B cell (primary cell): ENCODE results near the gene RASL10A. TPM values are rescaled to one million over a fixed set of nuclear protein-coding genes. Genes with fewer than 3 reads are reported as not detected.

Source experiments
- ATAC-seq: fragments of 200-7000 bp; cut with Tn5 transposase; one replicate; pipeline ENCODE4 v1.10.0; 2021; ENCODE audit warnings: low read depth, mild to moderate bottlenecking, moderate number of reproducible peaks, moderate library complexity
- CTCF ChIA-PET: fragments of 350-600 bp; sonication (Branson Sonifier 250); formaldehyde crosslinking; loops from one replicate; lab custom pipeline; 2021; ENCODE audit warnings: antibody characterized with exemption, inconsistent platforms; lab: Charles Lee
- POLR2A ChIA-PET: fragments of 350-600 bp; sonication (Branson Sonifier 250); formaldehyde crosslinking; loops from one replicate; lab custom pipeline; 2021; ENCODE audit warnings: antibody characterized with exemption; lab: Charles Lee
- DNase-seq: peaks from one replicate; pipeline ENCODE4 v3.0.0; 2013
- H2AFZ ChIP-seq: 2 replicates; pipeline ENCODE4 v1.6.1; 2012; ENCODE audit warnings: mild to moderate bottlenecking, low read depth, low read length; ENCODE audit not compliant: insufficient read depth, poor library complexity, severe bottlenecking
- H3K27ac ChIP-seq, 2 donors: 1 replicate in 1 of 2; 2 replicates in 1 of 2; pipeline ENCODE4 v1.5.1; 2012 to 2013; ENCODE audit warnings: low read length in 2 of 2, mild to moderate bottlenecking in 2 of 2, moderate library complexity in 1 of 2
- H3K27me3 ChIP-seq, 4 experiments: fragments of 200-600 bp in 1 of 4; sonication (generic) in 1 of 4; replicated peaks in 1 of 4; 1 replicate in 2 of 4; 2 replicates in 2 of 4; pipeline versions ENCODE4 v1.6.1 to v1.7.0; 2013 to 2016; ENCODE audit warnings: low read length in 3 of 4, mild to moderate bottlenecking in 2 of 4, mixed read lengths in 1 of 4, moderate library complexity in 1 of 4; ENCODE audit not compliant: insufficient read depth in 4 of 4, control insufficient read depth in 3 of 4; ENCODE audit errors: control extremely low read depth in 1 of 4
- H3K36me3 ChIP-seq, 2 experiments: replicated peaks in 1 of 2; 1 replicate in 1 of 2; 2 replicates in 1 of 2; pipeline versions ENCODE4 v1.6.1 to v1.7.1; 2013; ENCODE audit warnings: low read length in 1 of 2; ENCODE audit not compliant: insufficient read depth in 2 of 2, control insufficient read depth in 1 of 2; ENCODE audit errors: control extremely low read depth in 1 of 2, extremely low read depth in 1 of 2
- H3K4me1 ChIP-seq, 2 donors: fragments of 200-600 bp in 1 of 2; sonication (generic) in 1 of 2; 1 replicate in 1 of 2; 2 replicates in 1 of 2; pipeline versions ENCODE4 v1.5.1 to v1.6.1; 2013 to 2017; ENCODE audit warnings: low read length in 2 of 2; ENCODE audit not compliant: control insufficient read depth in 2 of 2, insufficient read depth in 2 of 2
- H3K4me2 ChIP-seq: replicated peaks from 2 replicates; pipeline ENCODE3; 2012; ENCODE audit warnings: mild to moderate bottlenecking, low read depth, low read length; ENCODE audit not compliant: poor library complexity, severe bottlenecking
- H3K4me3 ChIP-seq, 5 experiments: fragments of 200-600 bp in 1 of 5; sonication (generic) in 1 of 5; 1 replicate in 3 of 5; 2 replicates in 2 of 5; pipeline versions ENCODE4 v1.5.1 to v1.7.0; 2011 to 2016; ENCODE audit warnings: low read length in 4 of 5, mild to moderate bottlenecking in 4 of 5, low read depth in 2 of 5, control low read depth in 1 of 5, moderate library complexity in 1 of 5; ENCODE audit not compliant: insufficient read depth in 1 of 5; ENCODE audit errors: control extremely low read depth in 1 of 5, extremely low read depth in 1 of 5
- H3K79me2 ChIP-seq: fragments of 200-600 bp; sonication (generic); one replicate; pipeline ENCODE4 v1.6.0; 2016; ENCODE audit warnings: low read length; ENCODE audit not compliant: control insufficient read depth, insufficient read depth
- H3K9ac ChIP-seq: fragments of 200-600 bp; sonication (generic); 2 replicates; pipeline ENCODE4 v1.6.1; 2017; ENCODE audit warnings: mild to moderate bottlenecking, low read length, moderate library complexity
- H3K9me3 ChIP-seq, 3 donors: one replicate each; pipeline versions ENCODE4 v1.6.1 to v1.7.1; 2013; ENCODE audit warnings: low read length in 2 of 3; ENCODE audit not compliant: control insufficient read depth in 2 of 3, insufficient read depth in 1 of 3; ENCODE audit errors: control extremely low read depth in 1 of 3
- H4K20me1 ChIP-seq: 2 replicates; pipeline ENCODE4 v1.6.0; 2012; ENCODE audit warnings: mild to moderate bottlenecking, low read length; ENCODE audit not compliant: insufficient read depth, control insufficient read depth, poor library complexity, severe bottlenecking
- H3K27ac Mint-ChIP-seq: one replicate; pipeline ENCODE4 v1.8.0; 2021; ENCODE audit warnings: mixed read lengths
- H3K27me3 Mint-ChIP-seq: one replicate; pipeline ENCODE4 v1.8.0; 2021; ENCODE audit warnings: mixed read lengths
- H3K4me1 Mint-ChIP-seq: one replicate; pipeline ENCODE4 v1.8.0; 2021; ENCODE audit warnings: mixed read lengths
- H3K4me3 Mint-ChIP-seq: one replicate; pipeline ENCODE4 v1.8.0; 2021; ENCODE audit warnings: mixed read lengths
- H3K9me3 Mint-ChIP-seq: one replicate; pipeline ENCODE4 v1.8.0; 2022; ENCODE audit warnings: mixed read lengths; ENCODE audit not compliant: insufficient read depth
- CTCF ChIP-seq: fragments of 200-600 bp; IDR thresholded peaks from one replicate; pipeline ENCODE4 v1.8.0; 2022; ENCODE audit warnings: antibody characterized with exemption, mild to moderate bottlenecking
- EZH2 ChIP-seq: IDR thresholded peaks from 2 replicates; pipeline ENCODE4 v1.6.1; 2012; ENCODE audit warnings: borderline replicate concordance, low read depth, mild to moderate bottlenecking, moderate library complexity, low read length; ENCODE audit not compliant: insufficient read depth, poor library complexity, severe bottlenecking
- WGBS: methylation state at CpG from one replicate; pipeline ENCODE4 v1.1.5; 2013; ENCODE audit warnings: missing lambda C conversion rate; ENCODE audit not compliant: insufficient coverage; 5-methylcytosine and 5-hydroxymethylcytosine counted together
- intact Hi-C: fragments of 100-400 bp; cut with micrococcal nuclease; formaldehyde crosslinking; loops from one replicate; pipeline ENCODE4 v1.10.0; 2022
- polyA plus RNA-seq: library from polyadenylated mRNA; depleted of rRNA; stranded (reverse); fragments of >200 nt; gene quantifications from 2 replicates; pipeline ENCODE4 v1.2.3, GENCODE V29; 2012
- total RNA-seq, 2 donors: library from RNA; stranded (reverse); fragments of 120-200 nt in 1 of 2; gene quantifications; 1 replicate in 1 of 2; 2 replicates in 1 of 2; pipeline versions ENCODE4 v1.2.3 to v1.2.4, GENCODE V29; 2013 to 2022

Gene RASL10A
- total and polyA plus RNA-seq, 2 donors (not counting 1 experiment from before 2014, with no cell fraction given): 2.8 to 4.7 TPM

GRCh38 chr22:29331213-29331612 lies 15.7 kb upstream of the RASL10A start:
- no peak overlapping the region for H3K4me3 Mint-ChIP-seq

GRCh38 chr22:29330753-29331152 lies 15.3 kb upstream of the RASL10A start:
- Mint-ChIP-seq H3K4me1 (no peaks in the 10 kb centered on the region), H3K27me3 (no peaks in the 10 kb centered on the region), H3K4me3 (no peak overlapping the region), H3K9me3 (no peaks in the 10 kb centered on the region), H3K27ac (no peak overlapping the region)
- ATAC-seq (no peak), DNase-seq (no peak)
- peaks cover 51% of the 10 kb centered on the region for H4K20me1 ChIP-seq
- no peaks in the 10 kb centered on the region for H3K79me2 ChIP-seq
- ChIA-PET POLR2A (interaction anchor here (0.6 kb wide), 1 partner anchor 519 kb away, joined by 3 read pairs; no protein-coding TSS in a partner anchor), CTCF (no interaction called here)
- no peak overlapping the region for H3K9ac ChIP-seq
- no peak overlapping the region for H2AFZ ChIP-seq
- H3K4me1 ChIP-seq: no peaks in the 10 kb centered on the region
- intact Hi-C loops: no loop called here
- no peak overlapping the region for H3K4me3 ChIP-seq
- H3K4me2 ChIP-seq: no peak overlapping the region
- no peaks in the 10 kb centered on the region for H3K9me3 ChIP-seq
- H3K36me3 ChIP-seq: peaks cover 0 to 80% of the 10 kb centered on the region in 2 experiments
- no peak overlapping the region for H3K27ac ChIP-seq
- 89% methylated on average over 7 of the region's 9 CpGs for WGBS
- no peak for TF ChIP-seq EZH2
- no peak for TF ChIP-seq CTCF
- H3K27me3 ChIP-seq: no peaks in the 10 kb centered on the region

More at GRCh38 chr22:29331213-29331612, 15.7 kb upstream of the RASL10A start:
- H3K27ac Mint-ChIP-seq: no peak overlapping the region
- H3K27me3 Mint-ChIP-seq: no peaks in the 10 kb centered on the region
- POLR2A ChIA-PET: no interaction called here
- Histone ChIP-seq H3K9me3 (no peaks in the 10 kb centered on the region), H3K36me3 (peaks cover 2 to 85% of the 10 kb centered on the region in 2 experiments), H3K4me1 (no peaks in the 10 kb centered on the region), H3K4me3 (no peak overlapping the region), H3K79me2 (no peaks in the 10 kb centered on the region), H3K27me3 (no peaks in the 10 kb centered on the region), H4K20me1 (peaks cover 55% of the 10 kb centered on the region), H3K9ac (no peak overlapping the region), H2AFZ (no peak overlapping the region), H3K4me2 (no peak overlapping the region), H3K27ac (no peak overlapping the region)
- DNase-seq (no peak), ATAC-seq (no peak)
- H3K9me3 Mint-ChIP-seq: no peaks in the 10 kb centered on the region
- CTCF ChIA-PET: no interaction called here
- intact Hi-C loops: no loop called here
- WGBS: 98% methylated on average over 7 of the region's 8 CpGs
- TF ChIP-seq EZH2 (no peak), CTCF (no peak)
- no peaks in the 10 kb centered on the region for H3K4me1 Mint-ChIP-seq
